B cell (primary cell): ENCODE measurements around the gene CTNNBL1. TPM values are rescaled to one million over a fixed set of nuclear protein-coding genes. Genes with fewer than 3 reads are reported as not detected.

Experiments used
- ATAC-seq: fragments of 200-7000 bp; cut with Tn5 transposase; one replicate; pipeline ENCODE4 v1.10.0; 2021; ENCODE audit warnings: low read depth, mild to moderate bottlenecking, moderate number of reproducible peaks, moderate library complexity
- CTCF ChIA-PET: fragments of 350-600 bp; sonication (Branson Sonifier 250); formaldehyde crosslinking; loops from one replicate; lab custom pipeline; 2021; ENCODE audit warnings: antibody characterized with exemption, inconsistent platforms; lab: Charles Lee
- POLR2A ChIA-PET: fragments of 350-600 bp; sonication (Branson Sonifier 250); formaldehyde crosslinking; loops from one replicate; lab custom pipeline; 2021; ENCODE audit warnings: antibody characterized with exemption; lab: Charles Lee
- DNase-seq: peaks from one replicate; pipeline ENCODE4 v3.0.0; 2013
- H2AFZ ChIP-seq: 2 replicates; pipeline ENCODE4 v1.6.1; 2012; ENCODE audit warnings: mild to moderate bottlenecking, low read depth, low read length; ENCODE audit not compliant: insufficient read depth, poor library complexity, severe bottlenecking
- H3K27ac ChIP-seq, 2 donors: 1 replicate in 1 of 2; 2 replicates in 1 of 2; pipeline ENCODE4 v1.5.1; 2012 to 2013; ENCODE audit warnings: low read length in 2 of 2, mild to moderate bottlenecking in 2 of 2, moderate library complexity in 1 of 2
- H3K27me3 ChIP-seq, 4 experiments: fragments of 200-600 bp in 1 of 4; sonication (generic) in 1 of 4; replicated peaks in 1 of 4; 1 replicate in 2 of 4; 2 replicates in 2 of 4; pipeline versions ENCODE4 v1.6.1 to v1.7.0; 2013 to 2016; ENCODE audit warnings: low read length in 3 of 4, mild to moderate bottlenecking in 2 of 4, mixed read lengths in 1 of 4, moderate library complexity in 1 of 4; ENCODE audit not compliant: insufficient read depth in 4 of 4, control insufficient read depth in 3 of 4; ENCODE audit errors: control extremely low read depth in 1 of 4
- H3K36me3 ChIP-seq, 2 experiments: replicated peaks in 1 of 2; 1 replicate in 1 of 2; 2 replicates in 1 of 2; pipeline versions ENCODE4 v1.6.1 to v1.7.1; 2013; ENCODE audit warnings: low read length in 1 of 2; ENCODE audit not compliant: insufficient read depth in 2 of 2, control insufficient read depth in 1 of 2; ENCODE audit errors: control extremely low read depth in 1 of 2, extremely low read depth in 1 of 2
- H3K4me1 ChIP-seq, 2 donors: fragments of 200-600 bp in 1 of 2; sonication (generic) in 1 of 2; 1 replicate in 1 of 2; 2 replicates in 1 of 2; pipeline versions ENCODE4 v1.5.1 to v1.6.1; 2013 to 2017; ENCODE audit warnings: low read length in 2 of 2; ENCODE audit not compliant: control insufficient read depth in 2 of 2, insufficient read depth in 2 of 2
- H3K4me2 ChIP-seq: replicated peaks from 2 replicates; pipeline ENCODE3; 2012; ENCODE audit warnings: mild to moderate bottlenecking, low read depth, low read length; ENCODE audit not compliant: poor library complexity, severe bottlenecking
- H3K4me3 ChIP-seq, 5 experiments: fragments of 200-600 bp in 1 of 5; sonication (generic) in 1 of 5; 1 replicate in 3 of 5; 2 replicates in 2 of 5; pipeline versions ENCODE4 v1.5.1 to v1.7.0; 2011 to 2016; ENCODE audit warnings: low read length in 4 of 5, mild to moderate bottlenecking in 4 of 5, low read depth in 2 of 5, control low read depth in 1 of 5, moderate library complexity in 1 of 5; ENCODE audit not compliant: insufficient read depth in 1 of 5; ENCODE audit errors: control extremely low read depth in 1 of 5, extremely low read depth in 1 of 5
- H3K79me2 ChIP-seq: fragments of 200-600 bp; sonication (generic); one replicate; pipeline ENCODE4 v1.6.0; 2016; ENCODE audit warnings: low read length; ENCODE audit not compliant: control insufficient read depth, insufficient read depth
- H3K9ac ChIP-seq: fragments of 200-600 bp; sonication (generic); 2 replicates; pipeline ENCODE4 v1.6.1; 2017; ENCODE audit warnings: mild to moderate bottlenecking, low read length, moderate library complexity
- H3K9me3 ChIP-seq, 3 donors: one replicate each; pipeline versions ENCODE4 v1.6.1 to v1.7.1; 2013; ENCODE audit warnings: low read length in 2 of 3; ENCODE audit not compliant: control insufficient read depth in 2 of 3, insufficient read depth in 1 of 3; ENCODE audit errors: control extremely low read depth in 1 of 3
- H4K20me1 ChIP-seq: 2 replicates; pipeline ENCODE4 v1.6.0; 2012; ENCODE audit warnings: mild to moderate bottlenecking, low read length; ENCODE audit not compliant: insufficient read depth, control insufficient read depth, poor library complexity, severe bottlenecking
- H3K27ac Mint-ChIP-seq: one replicate; pipeline ENCODE4 v1.8.0; 2021; ENCODE audit warnings: mixed read lengths
- H3K27me3 Mint-ChIP-seq: one replicate; pipeline ENCODE4 v1.8.0; 2021; ENCODE audit warnings: mixed read lengths
- H3K4me1 Mint-ChIP-seq: one replicate; pipeline ENCODE4 v1.8.0; 2021; ENCODE audit warnings: mixed read lengths
- H3K4me3 Mint-ChIP-seq: one replicate; pipeline ENCODE4 v1.8.0; 2021; ENCODE audit warnings: mixed read lengths
- H3K9me3 Mint-ChIP-seq: one replicate; pipeline ENCODE4 v1.8.0; 2022; ENCODE audit warnings: mixed read lengths; ENCODE audit not compliant: insufficient read depth
- CTCF ChIP-seq: fragments of 200-600 bp; IDR thresholded peaks from one replicate; pipeline ENCODE4 v1.8.0; 2022; ENCODE audit warnings: antibody characterized with exemption, mild to moderate bottlenecking
- EZH2 ChIP-seq: IDR thresholded peaks from 2 replicates; pipeline ENCODE4 v1.6.1; 2012; ENCODE audit warnings: borderline replicate concordance, low read depth, mild to moderate bottlenecking, moderate library complexity, low read length; ENCODE audit not compliant: insufficient read depth, poor library complexity, severe bottlenecking
- WGBS: methylation state at CpG from one replicate; pipeline ENCODE4 v1.1.5; 2013; ENCODE audit warnings: missing lambda C conversion rate; ENCODE audit not compliant: insufficient coverage; 5-methylcytosine and 5-hydroxymethylcytosine counted together
- intact Hi-C: fragments of 100-400 bp; cut with micrococcal nuclease; formaldehyde crosslinking; loops from one replicate; pipeline ENCODE4 v1.10.0; 2022
- polyA plus RNA-seq: library from polyadenylated mRNA; depleted of rRNA; stranded (reverse); fragments of >200 nt; gene quantifications from 2 replicates; pipeline ENCODE4 v1.2.3, GENCODE V29; 2012
- total RNA-seq, 2 donors: library from RNA; stranded (reverse); fragments of 120-200 nt in 1 of 2; gene quantifications; 1 replicate in 1 of 2; 2 replicates in 1 of 2; pipeline versions ENCODE4 v1.2.3 to v1.2.4, GENCODE V29; 2013 to 2022

The CTNNBL1 gene
- total and polyA plus RNA-seq, 2 donors (not counting 1 experiment from before 2014, with no cell fraction given) = 25.3 to 64.7 TPM

GRCh38 chr20:37695684-37696342 is 2.0 kb downstream of the CTNNBL1 start:
- Histone ChIP-seq H3K79me2 (peaks cover 57% of the 10 kb centered on the region), H3K4me1 (peaks cover 23 to 31% of the 10 kb centered on the region in 2 donors), H3K36me3 (peaks cover 0 to 8% of the 10 kb centered on the region in 2 experiments), H3K9me3 (no peaks in the 10 kb centered on the region), H4K20me1 (peaks cover 14% of the 10 kb centered on the region), H3K9ac (no peak overlapping the region), H3K4me2 (peak overlapping the region; percentile 1), H3K4me3 (no peak overlapping the region), H3K27me3 (peaks cover 0 to 5% (median 0%) of the 10 kb centered on the region in 4 experiments), H2AFZ (no peak overlapping the region), H3K27ac (no peak overlapping the region)
- peak overlapping the region; percentile 49 for H3K4me3 Mint-ChIP-seq
- CTCF ChIA-PET = no interaction called here
- DNase-seq (no peak), ATAC-seq (no peak)
- intact Hi-C loops = loop anchor here (10.0 kb wide), 2 partner anchors 171 to 1269 kb away; partner anchors contain the start of genes BLCAP, DHX35 and NNAT
- no CpG with 5 or more reads among the region's 3 CpGs for WGBS
- TF ChIP-seq CTCF (no peak), EZH2 (no peak)
- peak overlapping the region; percentile 16 for H3K27ac Mint-ChIP-seq
- peaks cover 3% of the 10 kb centered on the region for H3K9me3 Mint-ChIP-seq
- peaks cover 50% of the 10 kb centered on the region for H3K4me1 Mint-ChIP-seq
- peaks cover 3% of the 10 kb centered on the region for H3K27me3 Mint-ChIP-seq
- POLR2A ChIA-PET = no interaction called here

- H3K4me1 Mint-ChIP-seq = peaks cover 50% of the 10 kb centered on the region
- Histone ChIP-seq H3K9me3 (no peaks in the 10 kb centered on the region), H3K36me3 (peaks cover 0 to 8% of the 10 kb centered on the region in 2 experiments), H3K27ac (peak overlapping the region; percentile 1 to 74), H3K4me1 (peaks cover 23 to 31% of the 10 kb centered on the region in 2 donors), H3K27me3 (no peaks in the 10 kb centered on the region), H3K4me2 (no peak overlapping the region), H3K9ac (no peak overlapping the region), H3K79me2 (peaks cover 72% of the 10 kb centered on the region), H2AFZ (peak overlapping the region; percentile 47), H4K20me1 (peaks cover 20% of the 10 kb centered on the region), H3K4me3 (no peak overlapping the region)
- 36% methylated on average over 2 of the region's 4 CpGs for WGBS
- peak overlapping the region; percentile 5 for H3K4me3 Mint-ChIP-seq
- peak; percentile 50 for ATAC-seq
- peak overlapping the region; percentile 85 for H3K27ac Mint-ChIP-seq
- DNase-seq = peak; percentile 86
- no peaks in the 10 kb centered on the region for H3K27me3 Mint-ChIP-seq
- H3K9me3 Mint-ChIP-seq = peaks cover 3% of the 10 kb centered on the region
- CTCF ChIA-PET = no interaction called here
- TF ChIP-seq CTCF (no peak), EZH2 (no peak)
- intact Hi-C loops = loop anchor here (10.0 kb wide), 2 partner anchors 173 to 1267 kb away; partner anchors contain the start of genes BLCAP, DHX35 and NNAT
- POLR2A ChIA-PET = interaction anchor here (0.6 kb wide), 1 partner anchor 285 kb away, joined by 6 read pairs; no protein-coding TSS in a partner anchor
These were observed 3.5 kb downstream of the CTNNBL1 start for GRCh38 chr20:37697314-37697713.
